ENCODE measurements around the gene ADAT1. TPM values are rescaled to one million over a fixed set of nuclear protein-coding genes. Genes with fewer than 3 reads are reported as not detected.

ADAT1 gene
- total RNA-seq (2014; rRNA removed; shearing (Covaris generic)): 77.2 and 121 TPM in 2 replicates

GRCh38 chr16:75622761-75623605 lies at the start of gene ADAT1:
Gene ADAT1 (minus strand): TSS chr16:75623281. CDS start chr16:75620799, 2,482 bp downstream.
- DNase-seq (ENCODE audit: low read depth): peak; percentile 98

GRCh38 chr16:75667503-75667902 lies 44.4 kb upstream of the ADAT1 start:
- DNase-seq (ENCODE audit: low read depth): no peak

- DNase-seq (ENCODE audit: low read depth): no peak
Measured at GRCh38 chr16:75660726-75661302, 37.7 kb upstream of the ADAT1 start.

- DNase-seq (ENCODE audit: low read depth): no peak
Measured at GRCh38 chr16:75660321-75660720, 37.2 kb upstream of the ADAT1 start.

GRCh38 chr16:75658175-75658574 lies 35.1 kb upstream of the ADAT1 start:
- DNase-seq (ENCODE audit: low read depth): no peak

- no peak for DNase-seq (ENCODE audit: low read depth)
Measured at GRCh38 chr16:75653922-75654321, 30.8 kb upstream of the ADAT1 start.

- DNase-seq (ENCODE audit: low read depth): peak; percentile 74
Measured at GRCh38 chr16:75648265-75649076, 25.4 kb upstream of the ADAT1 start.

GRCh38 chr16:75647492-75648264 lies 24.6 kb upstream of the ADAT1 start, which contains the start of the genes KARS1 and TERF2IP:
Gene KARS1 (minus strand): TSS chr16:75647665. CDS start chr16:75647639, 26 bp downstream.
Gene TERF2IP (plus strand): TSS chr16:75647773. CDS start chr16:75647883, 110 bp downstream.
- peak; percentile 91 for DNase-seq (ENCODE audit: low read depth)

GRCh38 chr16:75647112-75647491 lies 24.0 kb upstream of the ADAT1 start:
- DNase-seq (ENCODE audit: low read depth): no peak

GRCh38 chr16:75644240-75645012 lies 21.3 kb upstream of the ADAT1 start:
- DNase-seq (ENCODE audit: low read depth): no peak

GRCh38 chr16:75640598-75640997 lies 17.5 kb upstream of the ADAT1 start:
- no peak for DNase-seq (ENCODE audit: low read depth)

- no peak for DNase-seq (ENCODE audit: low read depth)
Measured at GRCh38 chr16:75635036-75635435, 12.0 kb upstream of the ADAT1 start.

GRCh38 chr16:75632857-75633256 lies 9.8 kb upstream of the ADAT1 start:
- no peak for DNase-seq (ENCODE audit: low read depth)

GRCh38 chr16:75630052-75630451 lies 7.0 kb upstream of the ADAT1 start:
- DNase-seq (ENCODE audit: low read depth): no peak

- no peak for DNase-seq (ENCODE audit: low read depth)
Measured at GRCh38 chr16:75629132-75629531, 6.1 kb upstream of the ADAT1 start.

- DNase-seq (ENCODE audit: low read depth): no peak
Measured at GRCh38 chr16:75628351-75628750, 5.3 kb upstream of the ADAT1 start.

- DNase-seq (ENCODE audit: low read depth): no peak
Measured at GRCh38 chr16:75627851-75628250, 4.8 kb upstream of the ADAT1 start.

- DNase-seq (ENCODE audit: low read depth): no peak
Measured at GRCh38 chr16:75626806-75627205, 3.7 kb upstream of the ADAT1 start.

GRCh38 chr16:75624921-75625334 lies 1.8 kb upstream of the ADAT1 start:
- DNase-seq (ENCODE audit: low read depth): peak; percentile 50

GRCh38 chr16:75621170-75621477 lies 2.0 kb downstream of the ADAT1 start:
- peak; percentile 13 for DNase-seq (ENCODE audit: low read depth)
